ENCODE data around the gene XYLT1. TPM values are rescaled to one million over a fixed set of nuclear protein-coding genes. Genes with fewer than 3 reads are reported as not detected.

Gene XYLT1
- total RNA-seq, 1 experiment from 2014 or later: not detected

GRCh38 chr16:17380613-17381012 lies 90.1 kb downstream of the XYLT1 start:
- Histone ChIP-seq H3K4me2 (ENCODE audit: low read length) (no peak overlapping the region), H3K9me3 (ENCODE audit: low read length) (no peaks in the 10 kb centered on the region), H3K9ac (ENCODE audit: low read length) (no peak overlapping the region), H3K4me1 (ENCODE audit: insufficient read depth, low read length) (no peaks in the 10 kb centered on the region), H3K27ac (ENCODE audit: low read length) (no peak overlapping the region), H4K20me1 (ENCODE audit: low read length) (no peaks in the 10 kb centered on the region), H3K4me3 (ENCODE audit: low read length) (no peak overlapping the region), H3K36me3 (ENCODE audit: low read depth, low read length) (no peaks in the 10 kb centered on the region), H3K27me3 (ENCODE audit: low read length) (no peaks in the 10 kb centered on the region), H2AFZ (ENCODE audit: low read length) (no peak overlapping the region), H3K79me2 (ENCODE audit: low read length) (no peaks in the 10 kb centered on the region), H3K9me2 (replicated peaks; ENCODE audit: low read length) (no peaks in the 10 kb centered on the region), H3F3A (ENCODE audit: low read length, unreplicated experiment) (no peaks in the 10 kb centered on the region)
- TF ChIP-seq, protein P1, sequence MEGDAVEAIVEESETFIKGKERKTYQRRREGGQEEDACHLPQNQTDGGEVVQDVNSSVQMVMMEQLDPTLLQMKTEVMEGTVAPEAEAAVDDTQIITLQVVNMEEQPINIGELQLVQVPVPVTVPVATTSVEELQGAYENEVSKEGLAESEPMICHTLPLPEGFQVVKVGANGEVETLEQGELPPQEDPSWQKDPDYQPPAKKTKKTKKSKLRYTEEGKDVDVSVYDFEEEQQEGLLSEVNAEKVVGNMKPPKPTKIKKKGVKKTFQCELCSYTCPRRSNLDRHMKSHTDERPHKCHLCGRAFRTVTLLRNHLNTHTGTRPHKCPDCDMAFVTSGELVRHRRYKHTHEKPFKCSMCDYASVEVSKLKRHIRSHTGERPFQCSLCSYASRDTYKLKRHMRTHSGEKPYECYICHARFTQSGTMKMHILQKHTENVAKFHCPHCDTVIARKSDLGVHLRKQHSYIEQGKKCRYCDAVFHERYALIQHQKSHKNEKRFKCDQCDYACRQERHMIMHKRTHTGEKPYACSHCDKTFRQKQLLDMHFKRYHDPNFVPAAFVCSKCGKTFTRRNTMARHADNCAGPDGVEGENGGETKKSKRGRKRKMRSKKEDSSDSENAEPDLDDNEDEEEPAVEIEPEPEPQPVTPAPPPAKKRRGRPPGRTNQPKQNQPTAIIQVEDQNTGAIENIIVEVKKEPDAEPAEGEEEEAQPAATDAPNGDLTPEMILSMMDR (conservative IDR thresholded peaks at IDR 0.05; ENCODE audit: low read depth, low read length): no peak
- no peak for TF ChIP-seq EZH2phosphoT487 (IDR thresholded peaks at IDR 0.05; ENCODE audit: borderline replicate concordance, low read length)
- TF ChIP-seq EZH2 (IDR thresholded peaks at IDR 0.05; ENCODE audit: low read length, unreplicated experiment): no peak
- ATAC-seq (no peak), DNase-seq (no peak)
- ChIA-PET POLR2A (ENCODE audit: unreplicated experiment) (no interaction called here), CTCF (no interaction called here)
- no TSS peak for BruUV-seq (replicated peaks)
- intact Hi-C loops (cut with micrococcal nuclease): no loop called here

- Histone ChIP-seq H3K27me3 (ENCODE audit: low read length) (no peaks in the 10 kb centered on the region), H3K4me2 (ENCODE audit: low read length) (no peak overlapping the region), H3K9ac (ENCODE audit: low read length) (no peak overlapping the region), H3K4me3 (ENCODE audit: low read length) (no peak overlapping the region), H3K9me3 (ENCODE audit: low read length) (no peaks in the 10 kb centered on the region), H4K20me1 (ENCODE audit: low read length) (no peaks in the 10 kb centered on the region), H3K36me3 (ENCODE audit: low read depth, low read length) (no peaks in the 10 kb centered on the region), H3K9me2 (replicated peaks; ENCODE audit: low read length) (no peaks in the 10 kb centered on the region), H3K4me1 (ENCODE audit: insufficient read depth, low read length) (no peaks in the 10 kb centered on the region), H3K79me2 (ENCODE audit: low read length) (no peaks in the 10 kb centered on the region), H3K27ac (ENCODE audit: low read length) (no peak overlapping the region), H2AFZ (ENCODE audit: low read length) (no peak overlapping the region), H3F3A (ENCODE audit: low read length, unreplicated experiment) (no peaks in the 10 kb centered on the region)
- ChIA-PET CTCF (no interaction called here), POLR2A (ENCODE audit: unreplicated experiment) (no interaction called here)
- intact Hi-C loops (cut with micrococcal nuclease): no loop called here
- BruUV-seq (replicated peaks): no TSS peak
- ATAC-seq (no peak), DNase-seq (no peak)
- TF ChIP-seq EZH2 (IDR thresholded peaks at IDR 0.05; ENCODE audit: low read length, unreplicated experiment) (no peak), EZH2phosphoT487 (IDR thresholded peaks at IDR 0.05; ENCODE audit: borderline replicate concordance, low read length) (no peak)
- TF ChIP-seq, protein P1 (conservative IDR thresholded peaks at IDR 0.05; ENCODE audit: low read depth, low read length): no peak
These were observed 91.6 kb downstream of the XYLT1 start for GRCh38 chr16:17379121-17379571.

- ChIA-PET CTCF (no interaction called here), POLR2A (ENCODE audit: unreplicated experiment) (no interaction called here)
- BruUV-seq (replicated peaks): no TSS peak
These were observed 93.1 kb downstream of the XYLT1 start for GRCh38 chr16:17377360-17378324.

More at GRCh38 chr16:17377360-17378324, 93.1 kb downstream of the XYLT1 start:
- no peaks in the 10 kb centered on the region for H3K27me3 ChIP-seq (ENCODE audit: low read length)
- ATAC-seq (no peak), DNase-seq (no peak)
- no peaks in the 10 kb centered on the region for H3K4me1 ChIP-seq (ENCODE audit: insufficient read depth, low read length)
- no peaks in the 10 kb centered on the region for H3K36me3 ChIP-seq (ENCODE audit: low read depth, low read length)
- no peaks in the 10 kb centered on the region for H3K9me2 ChIP-seq (replicated peaks; ENCODE audit: low read length)
- intact Hi-C loops (cut with micrococcal nuclease): no loop called here
- H3K9ac ChIP-seq (ENCODE audit: low read length): no peak overlapping the region
- H3K9me3 ChIP-seq (ENCODE audit: low read length): no peaks in the 10 kb centered on the region
- TF ChIP-seq EZH2phosphoT487 (IDR thresholded peaks at IDR 0.05; ENCODE audit: borderline replicate concordance, low read length) (no peak), EZH2 (IDR thresholded peaks at IDR 0.05; ENCODE audit: low read length, unreplicated experiment) (no peak)
- TF ChIP-seq, protein P1 (conservative IDR thresholded peaks at IDR 0.05; ENCODE audit: low read depth, low read length): no peak
- no peaks in the 10 kb centered on the region for H3K79me2 ChIP-seq (ENCODE audit: low read length)
- H3K27ac ChIP-seq (ENCODE audit: low read length): no peak overlapping the region
- H2AFZ ChIP-seq (ENCODE audit: low read length): no peak overlapping the region
- no peaks in the 10 kb centered on the region for H3F3A ChIP-seq (ENCODE audit: low read length, unreplicated experiment)
- no peak overlapping the region for H3K4me2 ChIP-seq (ENCODE audit: low read length)
- H3K4me3 ChIP-seq (ENCODE audit: low read length): no peak overlapping the region
- H4K20me1 ChIP-seq (ENCODE audit: low read length): no peaks in the 10 kb centered on the region
